ENCODE data around the gene HIPK4. TPM values are rescaled to one million over a fixed set of nuclear protein-coding genes. Genes with fewer than 3 reads are reported as not detected.

Gene HIPK4
- total and polyA plus RNA-seq, 2 experiments from 2014 or later: 0.19 to 0.43 TPM

- Histone ChIP-seq H3K9me3 (ENCODE audit: low read depth) (no peaks in the 10 kb centered on the region), H3K4me1 (ENCODE audit: insufficient read depth) (no peaks in the 10 kb centered on the region), H2AFZ (no peak overlapping the region), H3K36me3 (ENCODE audit: low read depth) (no peaks in the 10 kb centered on the region), H3K4me2 (ENCODE audit: unreplicated experiment) (no peak overlapping the region), H4K20me1 (ENCODE audit: insufficient read depth) (no peaks in the 10 kb centered on the region), H3K9ac (no peak overlapping the region), H3F3A (ENCODE audit: insufficient read depth) (no peaks in the 10 kb centered on the region), H3K9me2 (ENCODE audit: insufficient read depth) (no peaks in the 10 kb centered on the region), H3K27ac (no peak overlapping the region), H3K27me3 (replicated peaks; ENCODE audit: insufficient read depth) (no peaks in the 10 kb centered on the region), H3K79me2 (ENCODE audit: insufficient read depth) (no peaks in the 10 kb centered on the region), H3K4me3 (no peak overlapping the region)
- in situ Hi-C loops (cut with MboI): no loop called here
- WGBS, 2 experiments (ENCODE audit: low coverage in 1 of 2, low lambda C conversion rate in 2 of 2, missing lambda C conversion rate in 2 of 2): 69 to 72% methylated on average over 21 of the region's 21 CpGs
- no peak for DNase-seq
- TF ChIP-seq EZH2phosphoT487 (IDR thresholded peaks at IDR 0.05; ENCODE audit: insufficient read depth, low read depth) (no peak), EZH2 (IDR thresholded peaks at IDR 0.05; ENCODE audit: insufficient read depth, poor library complexity, severe bottlenecking) (no peak)
Observed at GRCh38 chr19:40414542-40415535, 24.9 kb upstream of the HIPK4 start.

GRCh38 chr19:40413291-40413845, 23.4 kb upstream of the HIPK4 start, which contains the start of gene PRX:
Gene PRX, minus strand, starts transcription at chr19:40413378. Its CDS starts 5,446 bp downstream, at chr19:40407932.
- Histone ChIP-seq H3K27me3 (replicated peaks; ENCODE audit: insufficient read depth) (no peaks in the 10 kb centered on the region), H3K27ac (no peak within 1 kb of the TSS), H3K4me1 (ENCODE audit: insufficient read depth) (no peaks in the 10 kb centered on the region), H3K9me2 (ENCODE audit: insufficient read depth) (no peaks in the 10 kb centered on the region), H3K4me3 (no peak within 1 kb of the TSS), H3K9ac (no peak within 1 kb of the TSS), H3K4me2 (ENCODE audit: unreplicated experiment) (no peak within 1 kb of the TSS), H3K9me3 (ENCODE audit: low read depth) (no peaks in the 10 kb centered on the region), H2AFZ (no peak within 1 kb of the TSS), H4K20me1 (ENCODE audit: insufficient read depth) (no peaks in the 10 kb centered on the region), H3K36me3 (ENCODE audit: low read depth) (no peaks in the 10 kb centered on the region), H3K79me2 (ENCODE audit: insufficient read depth) (no peaks in the 10 kb centered on the region), H3F3A (ENCODE audit: insufficient read depth) (no peaks in the 10 kb centered on the region)
- in situ Hi-C loops (cut with MboI): no loop called here
- TF ChIP-seq EZH2phosphoT487 (IDR thresholded peaks at IDR 0.05; ENCODE audit: insufficient read depth, low read depth): no peak
- TF ChIP-seq EZH2 (IDR thresholded peaks at IDR 0.05; ENCODE audit: insufficient read depth, poor library complexity, severe bottlenecking): no peak
- 37 to 40% methylated on average over 14 to 18 of the region's 18 CpGs for WGBS, 2 experiments (ENCODE audit: low coverage in 1 of 2, low lambda C conversion rate in 2 of 2, missing lambda C conversion rate in 2 of 2)
- DNase-seq: no peak

GRCh38 chr19:40412866-40413265, 22.9 kb upstream of the HIPK4 start:
- TF ChIP-seq EZH2 (IDR thresholded peaks at IDR 0.05; ENCODE audit: insufficient read depth, poor library complexity, severe bottlenecking): no peak
- no peak for TF ChIP-seq EZH2phosphoT487 (IDR thresholded peaks at IDR 0.05; ENCODE audit: insufficient read depth, low read depth)
- no peaks in the 10 kb centered on the region for H4K20me1 ChIP-seq (ENCODE audit: insufficient read depth)
- no peak overlapping the region for H3K9ac ChIP-seq
- no peak overlapping the region for H3K4me3 ChIP-seq
- H3F3A ChIP-seq (ENCODE audit: insufficient read depth): no peaks in the 10 kb centered on the region
- H3K27me3 ChIP-seq (replicated peaks; ENCODE audit: insufficient read depth): no peaks in the 10 kb centered on the region
- 51 to 57% methylated on average over 4 of the region's 4 CpGs for WGBS, 2 experiments (ENCODE audit: low coverage in 1 of 2, low lambda C conversion rate in 2 of 2, missing lambda C conversion rate in 2 of 2)
- H3K36me3 ChIP-seq (ENCODE audit: low read depth): no peaks in the 10 kb centered on the region
- no peaks in the 10 kb centered on the region for H3K4me1 ChIP-seq (ENCODE audit: insufficient read depth)
- no peak overlapping the region for H3K4me2 ChIP-seq (ENCODE audit: unreplicated experiment)
- DNase-seq: no peak
- H2AFZ ChIP-seq: no peak overlapping the region
- no peak overlapping the region for H3K27ac ChIP-seq
- no peaks in the 10 kb centered on the region for H3K9me3 ChIP-seq (ENCODE audit: low read depth)
- no peaks in the 10 kb centered on the region for H3K9me2 ChIP-seq (ENCODE audit: insufficient read depth)
- in situ Hi-C loops (cut with MboI): no loop called here
- no peaks in the 10 kb centered on the region for H3K79me2 ChIP-seq (ENCODE audit: insufficient read depth)

- no peaks in the 10 kb centered on the region for H3K9me2 ChIP-seq (ENCODE audit: insufficient read depth)
- no peak overlapping the region for H2AFZ ChIP-seq
- H3K4me2 ChIP-seq (ENCODE audit: unreplicated experiment): no peak overlapping the region
- H4K20me1 ChIP-seq (ENCODE audit: insufficient read depth): no peaks in the 10 kb centered on the region
- H3K4me1 ChIP-seq (ENCODE audit: insufficient read depth): no peaks in the 10 kb centered on the region
- TF ChIP-seq EZH2phosphoT487 (IDR thresholded peaks at IDR 0.05; ENCODE audit: insufficient read depth, low read depth) (no peak), EZH2 (IDR thresholded peaks at IDR 0.05; ENCODE audit: insufficient read depth, poor library complexity, severe bottlenecking) (no peak)
- H3K9me3 ChIP-seq (ENCODE audit: low read depth): no peaks in the 10 kb centered on the region
- H3K36me3 ChIP-seq (ENCODE audit: low read depth): no peaks in the 10 kb centered on the region
- no peaks in the 10 kb centered on the region for H3F3A ChIP-seq (ENCODE audit: insufficient read depth)
- WGBS, 2 experiments (ENCODE audit: low coverage in 1 of 2, low lambda C conversion rate in 2 of 2, missing lambda C conversion rate in 2 of 2): 77 to 81% methylated on average over 7 to 8 of the region's 8 CpGs
- H3K4me3 ChIP-seq: no peak overlapping the region
- no peak overlapping the region for H3K9ac ChIP-seq
- in situ Hi-C loops (cut with MboI): no loop called here
- DNase-seq: no peak
- no peak overlapping the region for H3K27ac ChIP-seq
- H3K79me2 ChIP-seq (ENCODE audit: insufficient read depth): no peaks in the 10 kb centered on the region
- no peaks in the 10 kb centered on the region for H3K27me3 ChIP-seq (replicated peaks; ENCODE audit: insufficient read depth)
Observed at GRCh38 chr19:40411958-40412499, 22.0 kb upstream of the HIPK4 start.
